NCI-H146 treated with DMSO at 0.1 percent for 48 hours (cell line): ENCODE measurements around the gene CES1.
"Not testable (repeated sequence)": the region's sequence is repeated elsewhere in the genome, so short reads cannot be mapped to it uniquely, and the experiment has no call there.

Experiments
- DNase-seq: peaks from one replicate; lab custom pipeline; 2025; ENCODE audit not compliant: unreplicated experiment; lab: John Stamatoyannopoulos, UW

The CES1 gene

DNA sequence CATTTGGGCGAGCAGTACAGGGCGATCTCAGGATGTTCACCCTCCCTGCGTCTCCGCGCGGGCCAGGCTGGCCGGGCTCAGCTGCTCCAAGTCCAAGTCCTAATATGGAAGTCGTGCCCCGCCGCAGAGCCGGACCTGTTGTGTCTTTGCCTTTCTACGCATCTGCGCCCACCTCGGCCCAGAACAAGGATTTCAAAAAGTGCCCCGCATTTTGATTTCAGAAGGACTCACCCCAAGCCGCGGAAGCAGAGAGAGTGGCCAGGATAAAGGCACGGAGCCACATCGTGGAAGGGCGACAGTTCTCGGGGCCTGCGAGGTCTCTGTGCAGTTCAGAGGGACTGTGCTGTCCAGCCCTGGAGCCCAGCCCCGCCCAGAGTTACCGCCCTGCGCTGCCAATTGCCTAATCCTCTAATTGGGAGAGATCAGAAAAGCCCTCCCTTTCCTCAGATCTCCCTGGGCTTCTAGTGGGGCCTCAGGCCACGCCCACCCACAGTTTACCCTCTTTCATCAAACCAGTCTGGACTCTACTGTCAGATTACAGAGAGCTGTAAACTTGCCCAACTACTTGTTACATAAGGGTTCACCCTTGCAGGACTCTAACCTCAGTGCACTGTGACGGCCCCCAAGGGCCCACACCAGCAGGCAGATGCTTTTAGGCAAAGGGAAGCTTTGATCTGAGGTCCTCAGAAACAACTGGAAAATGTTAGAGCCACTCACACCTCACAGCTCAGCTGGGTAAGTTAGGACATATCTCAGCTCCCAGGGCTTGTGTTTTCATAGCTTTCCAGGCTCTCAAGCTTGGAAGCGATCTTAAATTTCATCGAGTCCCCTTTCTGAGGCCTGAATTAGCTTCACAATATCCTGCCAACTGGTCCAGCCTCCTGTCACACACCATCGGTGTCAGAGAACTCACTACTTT lies at the start of gene CES1:
CES1 (minus strand) TSS at position 324 of the 919 bp plus-strand sequence; CDS start at position 283, 41 bp downstream.
- no peak for DNase-seq

GRCh38 chr16:55876854-55877253 lies 44.0 kb upstream of the CES1 start:
- DNase-seq: no peak

- no peak for DNase-seq
Measured at GRCh38 chr16:55875273-55875672, 42.4 kb upstream of the CES1 start, which contains the start of gene CES5A. TSS of gene CES5A (minus strand) at chr16:55875373. CDS start at chr16:55875221, 152 bp downstream.

DNA sequence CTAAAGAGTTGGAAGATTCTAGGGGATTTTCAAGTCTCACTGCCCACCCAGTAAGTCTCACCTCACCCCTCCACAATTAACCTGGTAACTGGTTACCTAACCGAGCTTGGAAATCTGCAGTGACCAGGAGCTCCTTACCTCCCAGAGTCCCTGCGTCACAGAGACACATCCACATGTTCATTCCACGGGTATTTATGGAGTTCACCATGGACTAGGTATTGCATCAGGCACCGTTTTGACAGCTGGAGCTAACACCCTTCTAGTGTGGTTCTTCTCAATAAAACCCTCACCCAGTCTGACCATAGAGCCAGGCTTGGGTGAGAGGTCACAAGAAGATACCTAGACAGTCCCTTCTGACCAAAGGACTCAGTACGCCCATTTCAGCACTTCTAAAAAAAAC lies 40.2 kb upstream of the CES1 start:
- no peak for DNase-seq

GRCh38 chr16:55872130-55872529 lies 39.2 kb upstream of the CES1 start:
- no peak for DNase-seq

DNA sequence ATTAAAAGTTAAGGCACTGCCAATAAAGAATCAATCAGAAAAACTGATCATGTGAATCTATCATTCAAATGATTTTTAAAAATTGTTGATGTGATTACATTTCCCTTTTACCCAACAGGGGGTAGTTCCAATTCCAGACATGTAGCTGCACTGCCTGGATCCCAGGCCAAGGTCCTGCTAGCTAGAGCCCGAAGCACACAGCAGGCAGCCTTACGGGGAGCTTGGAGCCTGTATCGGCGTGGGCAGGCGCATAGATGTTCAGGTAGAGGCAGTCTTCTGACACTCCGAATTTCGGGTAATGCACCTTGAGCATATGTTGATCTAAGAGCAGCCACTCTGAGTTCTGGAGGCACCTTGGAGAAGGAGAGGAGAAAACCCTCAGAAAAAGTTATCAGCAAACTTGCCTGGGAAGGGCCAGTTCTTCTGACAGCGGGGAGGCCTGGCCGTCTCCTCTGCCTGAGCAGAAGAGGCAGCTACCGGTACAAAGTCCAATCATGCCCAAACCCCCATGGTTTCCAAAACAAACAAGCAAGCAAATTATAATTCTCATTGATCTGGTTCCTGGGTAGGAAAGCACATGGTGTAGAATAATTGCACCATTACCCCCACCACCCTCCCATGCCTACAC lies 38.6 kb upstream of the CES1 start:
- DNase-seq: no peak

GRCh38 chr16:55868980-55869379 lies 36.1 kb upstream of the CES1 start:
- DNase-seq: no peak

DNA sequence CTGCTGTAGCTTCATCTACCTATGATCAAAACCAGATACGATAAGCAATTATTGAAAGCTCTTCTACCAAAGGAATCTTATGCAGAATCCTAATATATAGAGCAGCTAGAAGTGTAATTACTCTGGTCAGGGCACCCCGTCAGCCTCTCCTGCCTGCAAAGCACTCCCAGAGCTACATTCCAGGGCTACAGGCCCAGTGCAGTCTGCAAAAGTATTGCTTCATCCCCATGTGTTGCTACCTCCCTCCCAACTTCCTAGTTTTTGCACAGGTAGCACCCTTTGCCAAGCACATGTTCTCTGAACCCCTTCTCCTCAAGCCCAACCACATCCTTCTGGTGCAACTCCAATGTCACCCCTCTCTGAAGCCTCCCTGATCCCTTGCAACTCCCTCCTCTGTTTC lies 35.2 kb upstream of the CES1 start:
- no peak for DNase-seq

DNA sequence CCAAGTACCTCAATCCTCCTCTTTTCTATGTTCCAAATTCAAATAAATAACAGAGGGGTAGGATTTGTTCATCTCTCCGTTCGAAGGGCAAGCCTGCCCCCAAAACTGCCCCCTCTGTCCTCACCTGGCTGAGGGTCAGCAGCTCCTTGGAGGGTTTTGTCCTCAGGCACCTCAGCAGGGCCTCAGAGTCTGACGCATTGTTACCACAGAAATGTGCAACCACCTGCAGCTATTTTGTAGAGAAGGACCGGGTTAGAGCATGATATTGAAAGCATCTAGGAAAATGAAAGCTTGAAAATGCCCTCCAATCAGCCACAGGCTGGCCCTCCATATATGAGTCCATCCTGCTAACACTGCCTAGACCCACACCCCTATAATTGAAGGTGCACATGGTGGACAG lies 28.4 kb upstream of the CES1 start:
- no peak for DNase-seq

GRCh38 chr16:55857650-55858049 lies 24.8 kb upstream of the CES1 start:
- not testable (repeated sequence) for DNase-seq

DNA sequence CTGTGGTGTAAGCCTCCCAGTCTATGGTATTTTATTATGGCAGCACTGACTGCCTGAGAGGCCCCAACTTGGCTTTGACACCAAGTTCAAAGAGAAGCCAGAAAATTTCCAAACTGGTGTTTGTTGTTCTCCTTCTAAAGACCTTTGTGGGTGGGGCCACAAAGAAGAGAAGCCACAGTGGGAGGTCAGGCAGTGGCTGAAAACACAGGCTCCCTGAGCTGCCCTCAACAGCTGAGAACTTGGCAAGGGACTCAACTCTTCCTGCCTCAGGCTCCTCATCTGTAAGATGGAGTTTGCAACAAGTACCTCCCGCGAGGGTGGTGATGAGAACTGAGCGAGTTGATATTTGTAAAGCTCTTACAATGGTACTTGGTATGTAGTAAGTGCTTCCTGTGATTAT lies 24.1 kb upstream of the CES1 start:
- no peak for DNase-seq

- no peak for DNase-seq
Measured at GRCh38 chr16:55853114-55853513, 20.2 kb upstream of the CES1 start.

DNA sequence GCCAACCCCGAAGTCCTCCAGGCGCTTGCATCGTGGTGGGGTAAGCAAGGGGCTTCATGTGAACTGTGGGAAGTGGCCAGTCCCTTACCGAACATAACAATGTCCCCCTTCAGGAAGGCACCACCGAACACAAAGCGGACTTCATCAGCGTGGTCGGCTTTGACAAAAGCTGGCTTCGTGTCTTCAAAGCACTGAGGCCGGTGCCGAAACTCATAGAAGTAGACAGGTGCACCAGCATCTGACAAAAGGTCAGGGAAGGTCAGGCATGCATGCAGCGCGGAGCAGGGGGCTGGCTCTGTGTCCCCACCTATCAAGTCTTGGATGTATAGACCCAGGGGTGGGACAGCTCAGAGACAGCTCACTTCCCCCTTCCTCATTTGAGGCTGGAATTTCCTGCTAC lies 16.6 kb upstream of the CES1 start:
- DNase-seq: no peak

DNA sequence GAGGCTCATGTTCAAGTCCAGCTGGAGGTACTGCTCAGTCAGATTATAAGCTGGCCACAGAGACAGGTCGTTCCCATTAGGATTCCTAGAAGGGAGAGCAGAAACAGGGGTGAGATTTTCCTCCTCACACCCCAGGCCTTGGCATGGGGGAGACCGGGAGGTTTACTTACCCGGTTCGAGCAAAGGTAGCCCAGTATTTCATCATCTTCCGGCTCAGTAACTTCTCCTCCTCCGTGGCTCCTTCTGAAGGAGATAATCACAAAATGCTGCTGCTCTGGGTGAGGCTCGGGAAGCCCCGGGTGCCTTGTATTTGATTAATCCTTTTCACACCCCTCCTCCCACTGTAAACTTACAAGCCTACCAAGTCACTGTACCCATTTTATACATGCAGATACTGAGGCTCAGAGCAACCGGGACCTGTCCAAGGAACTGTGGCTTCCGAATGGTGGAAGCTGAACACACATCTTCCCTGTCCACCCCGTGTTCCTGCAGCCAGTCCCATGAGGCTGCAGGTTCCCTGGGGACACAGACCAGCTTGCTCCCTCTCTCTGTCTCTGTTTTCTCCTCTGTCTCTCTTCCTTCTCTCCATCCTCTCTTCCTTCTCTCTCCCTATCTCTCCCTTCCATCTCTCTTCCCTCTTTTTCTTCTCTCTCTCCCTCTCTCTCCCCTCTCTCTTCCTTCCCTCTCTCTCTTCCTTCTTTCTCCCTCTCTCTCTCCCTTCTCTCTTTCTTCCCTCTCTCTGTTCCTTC lies 13.9 kb upstream of the CES1 start:
- DNase-seq: no peak

- DNase-seq: no peak
Measured at GRCh38 chr16:55843105-55843395, 10.2 kb upstream of the CES1 start.

GRCh38 chr16:55842369-55843104 lies 9.6 kb upstream of the CES1 start:
- no peak for DNase-seq

DNA sequence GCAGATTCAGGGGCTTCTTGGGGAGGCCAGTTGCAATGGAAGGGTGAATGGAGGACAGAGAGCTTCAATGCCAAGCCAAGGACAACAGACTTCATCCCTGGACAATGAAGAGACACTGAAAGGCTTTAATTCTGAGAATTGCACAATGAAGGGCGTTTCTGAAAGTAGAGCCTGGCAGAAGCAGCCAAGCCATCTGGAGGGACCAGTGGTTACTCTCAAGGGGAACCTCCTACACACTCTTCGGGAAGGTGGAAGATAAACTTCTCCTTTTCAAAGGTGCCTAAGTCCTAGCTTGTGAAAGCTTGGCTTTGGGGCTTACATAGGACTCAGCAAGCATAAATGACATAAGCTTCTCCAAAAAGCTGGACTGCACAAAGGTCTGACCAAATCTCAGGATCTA lies 6.2 kb upstream of the CES1 start:
- DNase-seq: no peak

GRCh38 chr16:55836158-55836611 lies 3.3 kb upstream of the CES1 start:
- DNase-seq: no peak

GRCh38 chr16:55835581-55835980 lies 2.7 kb upstream of the CES1 start:
- no peak for DNase-seq

GRCh38 chr16:55835173-55835572 lies 2.3 kb upstream of the CES1 start:
- not testable (repeated sequence) for DNase-seq

- DNase-seq: no peak
Measured at GRCh38 chr16:55834049-55834448, 1.2 kb upstream of the CES1 start.
